ENCODE measurements around the gene NAGPA. TPM values are rescaled to one million over a fixed set of nuclear protein-coding genes. Genes with fewer than 3 reads are reported as not detected.
A peak's percentile ranks its signal among the peaks of the same experiment; 100 is the strongest.

The NAGPA gene
- total RNA-seq, 1 donor = 40.2 TPM

DNA sequence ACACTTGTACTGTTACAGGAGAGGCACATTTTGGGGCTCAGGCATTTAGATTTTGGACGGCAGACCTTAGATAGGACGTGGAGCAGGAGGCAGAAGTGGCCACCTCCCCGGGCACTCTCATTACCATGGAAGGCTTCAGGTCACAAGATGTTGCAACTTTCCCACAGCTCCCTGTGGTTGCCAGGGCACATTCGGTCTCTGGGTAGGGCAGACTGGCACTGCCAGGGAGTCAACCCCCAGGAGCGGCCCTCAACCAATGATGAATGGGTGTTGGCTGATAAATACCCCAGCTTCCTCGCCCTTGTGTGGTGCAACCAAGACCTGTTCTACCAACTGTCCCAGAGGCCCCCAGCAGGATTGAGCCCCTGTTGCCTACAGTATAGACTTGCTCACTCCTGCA, 11.2 kb downstream of the NAGPA start:
- H3K4me3 ChIP-seq (ENCODE audit: insufficient read depth, low read length) = no peak overlapping the region
- no peaks in the 10 kb centered on the region for H3K36me3 ChIP-seq (ENCODE audit: insufficient read depth, low read length)
- H3K79me2 ChIP-seq (ENCODE audit: insufficient read depth, low read length) = no peaks in the 10 kb centered on the region
- no peak for TF ChIP-seq CTCF (IDR thresholded peaks at IDR 0.05; ENCODE audit: extremely low read depth, low read depth, low read length)
- H3K27ac ChIP-seq (ENCODE audit: low read depth, low read length) = no peak overlapping the region
- DNase-seq (ENCODE audit: insufficient read length, low spot score, missing footprints) = no peak
- peaks cover 4% of the 10 kb centered on the region for H3K27me3 ChIP-seq (ENCODE audit: insufficient read depth, low read length)
- no peaks in the 10 kb centered on the region for H4K20me1 ChIP-seq (ENCODE audit: insufficient read depth, low read length)
- no peaks in the 10 kb centered on the region for H3K9me3 ChIP-seq (ENCODE audit: low read depth, low read length)
- H3K4me1 ChIP-seq (ENCODE audit: insufficient read depth, low read length) = no peaks in the 10 kb centered on the region
- no peak overlapping the region for H3K4me2 ChIP-seq (ENCODE audit: insufficient read depth, low read length)
- H2AFZ ChIP-seq (ENCODE audit: low read length) = no peak overlapping the region

DNA sequence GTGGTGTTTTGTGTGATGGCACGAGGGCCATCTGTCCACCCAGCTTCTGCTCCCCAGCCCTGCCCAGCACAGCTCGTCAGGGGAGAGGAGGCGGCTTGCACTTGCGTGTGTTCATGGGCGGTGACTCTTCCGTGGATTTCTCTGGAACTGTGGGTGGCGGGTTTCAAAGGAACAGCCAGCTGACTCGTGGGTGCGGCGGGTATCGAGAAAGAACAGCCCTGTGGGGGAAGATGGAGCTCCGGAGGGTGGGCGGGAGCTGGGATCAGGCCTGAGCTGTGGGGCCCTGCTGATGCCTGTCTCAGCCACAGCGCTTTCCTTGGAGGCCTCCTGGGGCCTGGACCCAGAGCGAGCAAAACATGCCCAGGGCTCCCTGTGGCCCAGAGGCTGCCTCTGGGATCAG, 13.2 kb downstream of the NAGPA start:
- no peak for TF ChIP-seq CTCF (IDR thresholded peaks at IDR 0.05; ENCODE audit: extremely low read depth, low read depth, low read length)
- Histone ChIP-seq H3K4me3 (ENCODE audit: insufficient read depth, low read length) (no peak overlapping the region), H3K4me2 (ENCODE audit: insufficient read depth, low read length) (no peak overlapping the region), H3K27ac (ENCODE audit: low read depth, low read length) (no peak overlapping the region), H3K9me3 (ENCODE audit: low read depth, low read length) (no peaks in the 10 kb centered on the region), H3K36me3 (ENCODE audit: insufficient read depth, low read length) (no peaks in the 10 kb centered on the region), H2AFZ (ENCODE audit: low read length) (no peak overlapping the region), H3K27me3 (ENCODE audit: insufficient read depth, low read length) (peaks cover 4% of the 10 kb centered on the region), H3K4me1 (ENCODE audit: insufficient read depth, low read length) (no peaks in the 10 kb centered on the region), H4K20me1 (ENCODE audit: insufficient read depth, low read length) (no peaks in the 10 kb centered on the region), H3K79me2 (ENCODE audit: insufficient read depth, low read length) (no peaks in the 10 kb centered on the region)
- peak; percentile 27 for DNase-seq (ENCODE audit: insufficient read length, low spot score, missing footprints)

- Histone ChIP-seq H3K27ac (ENCODE audit: low read depth, low read length) (no peak overlapping the region), H3K79me2 (ENCODE audit: insufficient read depth, low read length) (no peaks in the 10 kb centered on the region), H3K36me3 (ENCODE audit: insufficient read depth, low read length) (no peaks in the 10 kb centered on the region), H3K9me3 (ENCODE audit: low read depth, low read length) (no peaks in the 10 kb centered on the region), H3K4me3 (ENCODE audit: insufficient read depth, low read length) (no peak overlapping the region), H4K20me1 (ENCODE audit: insufficient read depth, low read length) (no peaks in the 10 kb centered on the region), H3K4me1 (ENCODE audit: insufficient read depth, low read length) (no peaks in the 10 kb centered on the region), H3K4me2 (ENCODE audit: insufficient read depth, low read length) (no peak overlapping the region), H2AFZ (ENCODE audit: low read length) (no peak overlapping the region), H3K27me3 (ENCODE audit: insufficient read depth, low read length) (peaks cover 4% of the 10 kb centered on the region)
- TF ChIP-seq CTCF (IDR thresholded peaks at IDR 0.05; ENCODE audit: extremely low read depth, low read depth, low read length) = no peak
- DNase-seq (ENCODE audit: insufficient read length, low spot score, missing footprints) = no peak
Measured at GRCh38 chr16:5019775-5020174, 14.0 kb downstream of the NAGPA start.

GRCh38 chr16:5018793-5019192, 14.9 kb downstream of the NAGPA start:
- no peaks in the 10 kb centered on the region for H4K20me1 ChIP-seq (ENCODE audit: insufficient read depth, low read length)
- no peaks in the 10 kb centered on the region for H3K4me1 ChIP-seq (ENCODE audit: insufficient read depth, low read length)
- no peaks in the 10 kb centered on the region for H3K9me3 ChIP-seq (ENCODE audit: low read depth, low read length)
- H3K4me3 ChIP-seq (ENCODE audit: insufficient read depth, low read length) = no peak overlapping the region
- no peak overlapping the region for H3K4me2 ChIP-seq (ENCODE audit: insufficient read depth, low read length)
- no peaks in the 10 kb centered on the region for H3K79me2 ChIP-seq (ENCODE audit: insufficient read depth, low read length)
- DNase-seq (ENCODE audit: insufficient read length, low spot score, missing footprints) = no peak
- peaks cover 4% of the 10 kb centered on the region for H3K27me3 ChIP-seq (ENCODE audit: insufficient read depth, low read length)
- H3K36me3 ChIP-seq (ENCODE audit: insufficient read depth, low read length) = no peaks in the 10 kb centered on the region
- H3K27ac ChIP-seq (ENCODE audit: low read depth, low read length) = no peak overlapping the region
- TF ChIP-seq CTCF (IDR thresholded peaks at IDR 0.05; ENCODE audit: extremely low read depth, low read depth, low read length) = no peak
- no peak overlapping the region for H2AFZ ChIP-seq (ENCODE audit: low read length)
